GM12892 (cell line): ENCODE results near the gene GMEB1.

Source experiments
- POLR2A ChIP-seq: IDR thresholded peaks from 2 replicates; pipeline ENCODE4 v1.6.1; 2011; ENCODE audit warnings: low read depth, low read length, control low read depth
- TAF1 ChIP-seq: IDR thresholded peaks from 2 replicates; pipeline ENCODE4 v1.6.1; 2011; ENCODE audit warnings: low read depth, mild to moderate bottlenecking, control low read depth, low read length, borderline replicate concordance

DNA sequence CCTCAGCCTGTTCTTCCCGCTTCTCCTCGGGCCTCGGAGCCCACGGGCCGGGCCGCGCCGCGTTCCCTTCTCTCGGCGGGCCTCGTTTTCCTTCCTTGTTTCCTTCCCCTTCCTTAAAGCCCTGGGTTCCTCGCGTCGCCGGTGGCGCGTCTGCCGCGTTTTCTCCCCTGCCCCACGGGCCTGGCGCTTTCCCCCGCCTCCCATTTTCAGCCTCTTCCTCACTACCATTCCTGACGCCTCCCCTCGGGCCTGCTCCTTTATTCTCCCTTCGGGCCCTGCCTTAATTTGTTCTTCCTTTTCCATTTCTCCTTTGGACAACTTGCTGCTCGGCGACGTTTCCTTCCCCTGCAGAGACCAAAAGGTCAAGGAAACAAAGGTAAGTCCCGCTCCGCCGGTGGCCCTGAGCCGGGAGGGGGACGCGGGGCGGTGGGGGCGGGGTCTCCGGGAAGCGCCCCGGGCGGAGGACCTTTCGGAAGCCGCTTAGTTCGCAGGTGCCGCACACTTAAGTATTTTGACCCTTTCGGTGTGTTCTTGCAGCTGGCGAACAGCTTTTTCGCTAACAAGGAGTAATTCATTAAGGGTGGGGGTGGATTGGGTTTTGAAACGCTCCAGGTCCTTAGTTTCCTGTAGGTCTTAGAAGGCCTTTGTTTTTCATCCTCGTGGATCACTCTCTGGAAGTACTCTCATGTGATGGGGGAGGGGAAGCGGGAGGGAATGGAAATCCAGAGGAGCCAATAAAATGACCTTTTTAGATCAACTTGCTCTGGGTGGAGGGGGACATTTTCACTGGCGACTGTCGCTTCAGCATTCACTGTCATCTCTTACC, 68.9 kb downstream of the GMEB1 start:
- TF ChIP-seq POLR2A = no peak
- no peak for TF ChIP-seq TAF1
